GM12891 (cell line): ENCODE results near the gene ZNF446.
"Not testable (repeated sequence)": the region's sequence is repeated elsewhere in the genome, so short reads cannot be mapped to it uniquely, and the experiment has no call there.

Experiments
- DNase-seq: peaks from one replicate; pipeline ENCODE4 v3.0.0; 2011; ENCODE audit warnings: low spot score; ENCODE audit not compliant: insufficient read length
- FAIRE-seq: peaks from 2 replicates; lab custom pipeline; 2011; peaks lifted over from hg19 to GRCh38; lab: Jason Lieb, UNC
- PAX5 ChIP-seq: IDR thresholded peaks from 2 replicates; pipeline ENCODE4 v1.6.1; 2011; ENCODE audit warnings: low read length, moderate library complexity, mild to moderate bottlenecking; ENCODE audit not compliant: insufficient read depth, severe bottlenecking
- POLR2A ChIP-seq: IDR thresholded peaks from 2 replicates; pipeline ENCODE4 v1.6.1; 2011; ENCODE audit warnings: low read depth, low read length, control low read depth
- POLR2AphosphoS5 ChIP-seq: IDR thresholded peaks from 2 replicates; pipeline ENCODE4 v1.6.1; 2011; ENCODE audit warnings: low read depth, low read length, control low read depth
- POU2F2 ChIP-seq: IDR thresholded peaks from 2 replicates; pipeline ENCODE4 v1.6.1; 2011; ENCODE audit warnings: low read depth, mild to moderate bottlenecking, control low read depth, low read length, moderate library complexity
- SPI1 ChIP-seq: IDR thresholded peaks from 2 replicates; pipeline ENCODE4 v1.6.1; 2011; ENCODE audit warnings: low read depth, low read length, control low read depth
- TAF1 ChIP-seq: IDR thresholded peaks from 2 replicates; pipeline ENCODE4 v1.6.1; 2011; ENCODE audit warnings: low read depth, low read length, control low read depth

Gene ZNF446

DNA sequence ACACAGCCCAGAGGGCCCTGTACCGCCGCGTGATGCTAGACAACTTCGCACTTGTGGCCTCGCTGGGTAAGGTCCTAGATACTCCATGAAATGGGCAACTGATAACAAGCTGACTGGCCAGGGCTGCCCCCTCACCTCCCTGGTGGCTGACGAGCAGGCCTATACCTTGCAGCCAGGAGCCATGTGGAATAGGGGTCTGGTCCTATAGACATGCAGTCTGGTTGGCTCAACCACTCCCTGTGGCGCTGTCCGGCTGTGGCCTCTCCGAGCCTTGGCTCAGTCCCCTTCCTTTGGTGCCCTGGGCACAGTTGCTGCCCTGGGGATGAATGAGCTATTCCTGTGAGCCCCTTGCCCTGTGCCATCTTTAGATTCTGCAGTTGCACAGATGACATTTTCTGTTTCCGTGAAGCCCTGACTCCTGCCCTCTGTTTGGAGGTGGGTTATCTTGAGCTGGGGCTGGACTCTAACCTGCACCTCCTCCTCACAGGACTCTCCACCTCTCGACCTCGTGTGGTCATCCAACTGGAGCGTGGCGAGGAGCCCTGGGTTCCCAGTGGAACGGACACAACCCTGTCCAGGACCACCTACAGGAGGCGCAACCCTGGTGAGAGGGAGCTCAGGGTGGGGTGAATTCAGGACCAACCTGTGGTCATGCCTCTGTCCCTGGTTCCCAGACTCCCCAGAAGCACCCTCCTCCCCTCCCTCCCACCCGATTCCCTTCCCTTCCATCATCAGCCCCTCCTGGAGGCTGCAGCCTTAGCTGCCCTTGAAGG lies 6.7 kb upstream of the ZNF446 start:
- no peak for TF ChIP-seq POU2F2
- TF ChIP-seq TAF1: no peak
- TF ChIP-seq POLR2AphosphoS5: no peak
- TF ChIP-seq SPI1: no peak
- TF ChIP-seq POLR2A: no peak
- no peak for TF ChIP-seq PAX5
- DNase-seq: no peak
- FAIRE-seq: no peak

GRCh38 chr19:58470837-58471543 lies 5.2 kb upstream of the ZNF446 start:
- not testable (repeated sequence) for DNase-seq, FAIRE-seq

DNA sequence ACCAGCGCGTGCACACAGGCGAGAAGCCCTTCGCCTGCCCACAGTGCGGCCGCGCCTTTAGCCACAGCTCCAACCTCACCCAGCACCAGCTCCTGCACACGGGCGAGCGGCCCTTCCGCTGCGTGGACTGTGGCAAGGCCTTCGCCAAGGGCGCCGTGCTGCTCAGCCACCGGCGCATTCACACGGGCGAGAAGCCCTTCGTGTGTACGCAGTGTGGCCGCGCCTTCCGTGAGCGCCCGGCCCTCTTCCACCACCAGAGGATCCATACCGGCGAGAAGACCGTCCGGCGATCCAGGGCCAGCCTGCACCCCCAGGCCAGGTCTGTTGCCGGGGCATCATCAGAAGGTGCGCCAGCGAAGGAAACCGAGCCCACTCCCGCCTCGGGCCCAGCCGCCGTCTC lies 4.4 kb upstream of the ZNF446 start:
- FAIRE-seq (no peak), DNase-seq (no peak)
- TF ChIP-seq PAX5: no peak
- no peak for TF ChIP-seq POU2F2
- no peak for TF ChIP-seq POLR2AphosphoS5
- TF ChIP-seq SPI1: no peak
- no peak for TF ChIP-seq TAF1
- TF ChIP-seq POLR2A: no peak

GRCh38 chr19:58473775-58474174 lies 2.4 kb upstream of the ZNF446 start:
- DNase-seq (no peak), FAIRE-seq (no peak)
- no peak for TF ChIP-seq POU2F2
- TF ChIP-seq POLR2AphosphoS5: peak; percentile 45; the same call in 1 of the 2 replicates

GRCh38 chr19:58474291-58474996 lies 1.7 kb upstream of the ZNF446 start:
- DNase-seq (no peak), FAIRE-seq (no peak)
- TF ChIP-seq TAF1 (no peak), POLR2A (no peak), PAX5 (no peak), POLR2AphosphoS5 (no peak), POU2F2 (0 out of 2 replicates have a peak, but pooled peaks have one; percentile 7), SPI1 (no peak)

- TF ChIP-seq POU2F2 (no peak), PAX5 (no peak), TAF1 (0 out of 2 replicates have a peak, but pooled peaks have one; percentile 13), SPI1 (no peak)
- DNase-seq (peak; percentile 39), FAIRE-seq (peak; percentile 35)
These were observed 997 bp upstream of the ZNF446 start for GRCh38 chr19:58474997-58475713.

DNA sequence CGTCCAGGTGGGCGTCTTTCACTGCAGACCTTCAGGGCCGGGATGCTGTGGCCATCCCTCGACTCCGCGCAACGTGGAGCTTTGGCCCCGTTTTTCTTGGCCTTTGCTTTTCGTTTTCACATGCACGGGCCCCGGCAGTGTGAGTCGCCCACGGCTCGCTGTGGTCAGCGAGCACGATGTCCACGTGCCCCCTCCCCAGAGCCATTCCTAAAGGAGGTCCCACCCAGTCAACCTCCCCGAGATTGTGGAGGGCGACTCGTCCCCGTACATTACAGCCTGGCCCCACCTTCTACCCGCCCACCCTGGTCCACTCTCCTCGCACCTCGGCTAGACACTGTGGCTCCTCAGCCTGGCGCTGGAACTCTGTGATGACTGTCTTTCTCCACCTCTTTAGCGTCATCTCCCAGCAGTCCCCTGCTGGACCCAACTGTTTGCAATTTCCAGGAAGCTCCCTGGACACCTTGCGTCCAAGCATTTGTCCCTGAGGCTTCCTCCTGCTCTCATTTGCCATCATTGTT lies 405 bp downstream of the ZNF446 start:
- peak; percentile 41 for DNase-seq
- no peak for FAIRE-seq
- TF ChIP-seq POLR2AphosphoS5: no peak
- no peak for TF ChIP-seq TAF1
- TF ChIP-seq POU2F2: no peak
- TF ChIP-seq PAX5: no peak
- TF ChIP-seq SPI1: no peak
- TF ChIP-seq POLR2A: no peak

DNA sequence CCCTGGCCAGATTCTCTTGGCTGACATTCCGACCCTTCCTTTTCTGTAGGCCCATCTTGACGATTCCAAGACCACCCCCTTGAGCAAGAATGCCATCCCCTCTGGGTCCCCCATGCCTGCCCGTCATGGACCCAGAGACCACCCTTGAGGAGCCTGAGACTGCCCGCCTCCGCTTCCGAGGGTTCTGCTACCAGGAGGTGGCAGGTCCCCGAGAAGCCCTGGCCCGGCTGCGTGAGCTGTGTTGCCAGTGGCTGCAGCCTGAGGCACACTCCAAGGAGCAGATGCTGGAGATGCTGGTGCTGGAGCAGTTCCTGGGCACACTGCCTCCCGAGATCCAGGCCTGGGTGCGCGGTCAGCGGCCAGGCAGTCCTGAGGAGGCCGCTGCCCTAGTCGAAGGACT lies 978 bp downstream of the ZNF446 start:
- no peak for TF ChIP-seq POLR2AphosphoS5
- TF ChIP-seq POLR2A: no peak
- TF ChIP-seq TAF1: no peak
- no peak for TF ChIP-seq SPI1
- TF ChIP-seq PAX5: no peak
- no peak for TF ChIP-seq POU2F2
- FAIRE-seq: no peak
- DNase-seq: no peak

DNA sequence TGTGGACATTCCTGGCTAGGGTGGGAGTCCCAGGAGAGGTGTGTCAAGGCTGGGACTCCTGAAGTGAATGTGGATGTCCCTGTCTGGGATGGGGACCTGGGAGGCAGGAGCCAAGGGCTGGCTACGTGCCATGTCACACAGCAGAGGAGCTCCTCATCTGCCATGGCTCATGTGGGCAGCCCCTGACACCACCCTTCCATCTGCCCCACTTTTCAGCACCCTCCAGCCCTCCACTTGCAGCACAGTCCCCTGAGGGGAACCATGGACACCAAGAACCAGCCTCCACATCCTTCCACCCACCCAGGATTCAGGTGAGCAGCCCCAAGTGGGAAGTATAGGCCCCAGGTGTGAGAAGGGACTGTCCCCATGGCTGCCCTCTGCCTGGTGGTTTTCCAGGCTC lies 1.7 kb downstream of the ZNF446 start:
- no peak for TF ChIP-seq TAF1
- no peak for DNase-seq
- FAIRE-seq: no peak

DNA sequence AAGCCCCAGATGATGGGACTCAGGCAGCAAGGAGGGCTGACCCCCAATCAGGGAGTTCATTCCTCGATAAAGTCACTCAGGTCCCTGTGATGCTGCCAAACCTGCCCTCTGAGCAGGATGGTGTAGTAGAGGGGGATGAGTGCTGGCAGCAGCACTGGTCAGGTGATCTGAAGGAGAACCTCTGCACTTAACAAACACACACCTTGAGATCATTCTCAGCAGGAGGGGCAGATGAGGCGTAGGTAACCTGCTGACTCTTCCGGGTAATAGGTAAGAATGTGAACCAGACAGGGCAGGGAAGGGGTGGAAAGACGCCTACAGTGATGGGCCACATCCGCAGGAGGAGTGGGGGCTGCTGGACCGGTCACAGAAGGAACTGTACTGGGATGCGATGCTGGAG lies 3.2 kb downstream of the ZNF446 start:
- TF ChIP-seq PAX5 (no peak), SPI1 (no peak), POLR2A (no peak), POU2F2 (no peak), POLR2AphosphoS5 (no peak), TAF1 (no peak)
- DNase-seq (no peak), FAIRE-seq (no peak)
